H1 (cell line): Measurements from ENCODE around the gene GANAB. TPM values are rescaled to one million over a fixed set of nuclear protein-coding genes. Genes with fewer than 3 reads are reported as not detected.

Source experiments
- ASH2L ChIP-seq: fragments of 200-600, 300-600 bp; sonication (generic); IDR thresholded peaks from one replicate; pipeline ENCODE4 v1.7.1; 2017; ENCODE audit warnings: low read length
- ATF2 ChIP-seq: IDR thresholded peaks from 2 replicates; pipeline ENCODE4 v1.6.1; 2012; ENCODE audit warnings: low read length, inconsistent platforms
- BACH1 ChIP-seq: IDR thresholded peaks from 2 replicates; pipeline ENCODE4 v1.6.1; 2012; ENCODE audit warnings: low read length, improper control_type of control experiment
- CTCF ChIP-seq, 3 experiments: IDR thresholded peaks; 1 replicate in 2 of 3; 2 replicates in 1 of 3; pipeline versions ENCODE4 v1.5.1 to v1.6.1; 2011; ENCODE audit warnings: low read length in 3 of 3, mild to moderate bottlenecking in 3 of 3, inconsistent platforms in 2 of 3, low read depth in 1 of 3, moderate library complexity in 1 of 3; ENCODE audit not compliant: insufficient read depth in 1 of 3; ENCODE audit errors: control extremely low read depth in 1 of 3
- EZH2 ChIP-seq: fragments of 200-600 bp; sonication (generic); IDR thresholded peaks from 2 replicates; pipeline ENCODE4 v1.7.1; 2012; ENCODE audit warnings: low read depth, mild to moderate bottlenecking, moderate library complexity, low read length, inconsistent platforms; ENCODE audit not compliant: severe bottlenecking
- HDAC2 ChIP-seq, 2 experiments: fragments of 300-600 bp in 1 of 2; sonication (generic) in 1 of 2; IDR thresholded peaks; 2 replicates each; pipeline ENCODE4 v1.6.1; 2011 to 2012; ENCODE audit warnings: low read depth in 2 of 2, low read length in 2 of 2, mild to moderate bottlenecking in 2 of 2, moderate library complexity in 2 of 2, borderline replicate concordance in 1 of 2, inconsistent platforms in 1 of 2
- KDM5A ChIP-seq: fragments of 200-600 bp; IDR thresholded peaks from 2 replicates; pipeline ENCODE4 v1.7.1; 2012; ENCODE audit warnings: mild to moderate bottlenecking, low read length, inconsistent platforms, mixed read lengths
- RAD21 ChIP-seq, 2 experiments: IDR thresholded peaks in 1 of 2; conservative IDR thresholded peaks in 1 of 2; 2 replicates each; pipeline ENCODE4 v1.6.1; 2011; ENCODE audit warnings: low read depth in 2 of 2, low read length in 2 of 2, improper control_type of control experiment in 1 of 2, inconsistent platforms in 1 of 2, mild to moderate bottlenecking in 1 of 2, moderate library complexity in 1 of 2
- RFX5 ChIP-seq: IDR thresholded peaks from 2 replicates; pipeline ENCODE4 v1.6.1; 2011; ENCODE audit warnings: low read depth, low read length, improper control_type of control experiment, borderline replicate concordance
- RNF2 ChIP-seq: fragments of 200-900, 300-1000 bp; sonication (generic); IDR thresholded peaks from 2 replicates; pipeline ENCODE4 v1.7.1; 2016; ENCODE audit warnings: borderline replicate concordance, low read depth, mild to moderate bottlenecking, antibody characterized with exemption, low read length; ENCODE audit not compliant: poor library complexity, severe bottlenecking; ENCODE audit errors: missing control alignments
- SP1 ChIP-seq: IDR thresholded peaks from 2 replicates; pipeline ENCODE4 v1.6.1; 2011; ENCODE audit warnings: low read depth, low read length
- SRF ChIP-seq: IDR thresholded peaks from 2 replicates; pipeline ENCODE4 v1.6.1; 2011; ENCODE audit warnings: mild to moderate bottlenecking, low read depth, low read length, moderate library complexity
- TAF1 ChIP-seq: IDR thresholded peaks from 2 replicates; pipeline ENCODE4 v1.6.1; 2011; ENCODE audit warnings: mild to moderate bottlenecking, low read depth, low read length
- TBP ChIP-seq: IDR thresholded peaks from 2 replicates; pipeline ENCODE4 v1.6.1; 2011; ENCODE audit warnings: low read depth, low read length, improper control_type of control experiment
- TCF12 ChIP-seq: IDR thresholded peaks from 2 replicates; pipeline ENCODE4 v1.6.1; 2011; ENCODE audit warnings: low read depth, mild to moderate bottlenecking, low read length
- TEAD4 ChIP-seq: IDR thresholded peaks from 2 replicates; pipeline ENCODE4 v1.6.1; 2012; ENCODE audit warnings: low read depth, low read length, inconsistent platforms, mixed read lengths
- YY1 ChIP-seq: IDR thresholded peaks from 2 replicates; pipeline ENCODE4 v1.6.1; 2011; ENCODE audit warnings: low read depth, mild to moderate bottlenecking, low read length
- polyA plus RNA-seq, 7 experiments: library from polyadenylated mRNA; depleted of rRNA in 3 of 7; stranded (reverse) in 5 of 7; unstranded in 2 of 7; fragments of >200 nt in 5 of 7; fragments of 200-250 nt in 2 of 7; gene quantifications; 1 replicate in 5 of 7; 2 replicates in 1 of 7; 4 replicates in 1 of 7; pipeline versions ENCODE4 v1.2.1 to v1.2.3, GENCODE V29; 2011 to 2013; ENCODE audit warnings: missing spikeins in 2 of 7, mixed read lengths in 2 of 7
- total RNA-seq: library from RNA; stranded (reverse); fragmentation: NEBNext Ultra II Directional; extraction: Animal tissue kit (Norgen Biotek cat#: 25700); gene quantifications from 2 replicates; pipeline ENCODE4 v1.2.1, GENCODE V29; 2021

The GANAB gene
- total and polyA plus RNA-seq, 2 of the 8 experiments (the other 6 are each of a cell fraction or from before 2014, with no cell fraction given): 289 to 330 TPM

GRCh38 chr11:62621567-62622470 lies 24.6 kb downstream of the GANAB start, which contains the start of gene B3GAT3 (continued):
- peak; percentile 63; the same call in 1 of the 2 replicates for TF ChIP-seq ATF2
- TF ChIP-seq CTCF (IDR thresholded peaks at IDR 0.05; ENCODE audit: control extremely low read depth in 1 of 3, insufficient read depth in 1 of 3, low read depth in 1 of 3, low read length in 3 of 3): peak in 1 of 3 experiments; percentile 7; a peak in 1 of 4 replicates
- 0 out of 2 replicates have a peak, but pooled peaks have one; percentile 0 for TF ChIP-seq TEAD4
- TF ChIP-seq TAF1: peak; percentile 81
- TF ChIP-seq TBP: peak; percentile 50; the same call in 1 of the 2 replicates
- peak; percentile 0; a peak in 2 of 4 replicates for TF ChIP-seq RAD21 (IDR thresholded peaks at IDR 0.05 in 1 of 2, conservative IDR thresholded peaks at IDR 0.05 in 1 of 2; ENCODE audit: low read depth in 2 of 2, low read length in 2 of 2)
- TF ChIP-seq ASH2L: no peak
- 0 out of 2 replicates have a peak, but pooled peaks have one; percentile 4 for TF ChIP-seq TCF12
- TF ChIP-seq KDM5A: no peak
- TF ChIP-seq SRF: 0 out of 2 replicates have a peak, but pooled peaks have one; percentile 15
- no peak for TF ChIP-seq RFX5
- TF ChIP-seq HDAC2 (IDR thresholded peaks at IDR 0.05; ENCODE audit: borderline replicate concordance in 1 of 2, low read depth in 2 of 2, low read length in 2 of 2): peak in 1 of 2 experiments; percentile 35; a peak in 1 of 4 replicates
- TF ChIP-seq RNF2: no peak
- TF ChIP-seq BACH1: 0 out of 2 replicates have a peak, but pooled peaks have one; percentile 64
- TF ChIP-seq EZH2: no peak
- peak; percentile 77 for TF ChIP-seq YY1
- peak; percentile 61; the same call in 1 of the 2 replicates for TF ChIP-seq SP1
